Posterior vena cava (tissue), 2 donors: ENCODE measurements around the gene ZGPAT. TPM values are rescaled to one million over a fixed set of nuclear protein-coding genes. Genes with fewer than 3 reads are reported as not detected.
A peak's percentile ranks its signal among the peaks of the same experiment; 100 is the strongest.

Experiments used
- DNase-seq: peaks from one replicate; pipeline ENCODE4 v3.0.0-alpha.2; 2020; ENCODE audit warnings: low spot score
- intact Hi-C, 2 donors: fragments of 100-400 bp; cut with DNase I; formaldehyde crosslinking; loops; one replicate each; pipeline versions ENCODE4 v1.14.1 to v1.14.2; 2022 to 2023
- total RNA-seq, 2 donors: library from RNA; stranded (reverse); fragmentation: NEBNext Ultra II Directional; extraction: Animal tissue kit (Norgen Biotek cat#: 25700); gene quantifications; one replicate each; pipeline ENCODE4 v1.2.1, GENCODE V29; 2021
- donor health status: DM: yes; HTN: yes; CAD: no.
- donor health status: DM: yes; HTN: yes; CAD: no.

ZGPAT gene
- total RNA-seq, 2 donors from 2014 or later, result 15.1 to 15.2 TPM

DNA sequence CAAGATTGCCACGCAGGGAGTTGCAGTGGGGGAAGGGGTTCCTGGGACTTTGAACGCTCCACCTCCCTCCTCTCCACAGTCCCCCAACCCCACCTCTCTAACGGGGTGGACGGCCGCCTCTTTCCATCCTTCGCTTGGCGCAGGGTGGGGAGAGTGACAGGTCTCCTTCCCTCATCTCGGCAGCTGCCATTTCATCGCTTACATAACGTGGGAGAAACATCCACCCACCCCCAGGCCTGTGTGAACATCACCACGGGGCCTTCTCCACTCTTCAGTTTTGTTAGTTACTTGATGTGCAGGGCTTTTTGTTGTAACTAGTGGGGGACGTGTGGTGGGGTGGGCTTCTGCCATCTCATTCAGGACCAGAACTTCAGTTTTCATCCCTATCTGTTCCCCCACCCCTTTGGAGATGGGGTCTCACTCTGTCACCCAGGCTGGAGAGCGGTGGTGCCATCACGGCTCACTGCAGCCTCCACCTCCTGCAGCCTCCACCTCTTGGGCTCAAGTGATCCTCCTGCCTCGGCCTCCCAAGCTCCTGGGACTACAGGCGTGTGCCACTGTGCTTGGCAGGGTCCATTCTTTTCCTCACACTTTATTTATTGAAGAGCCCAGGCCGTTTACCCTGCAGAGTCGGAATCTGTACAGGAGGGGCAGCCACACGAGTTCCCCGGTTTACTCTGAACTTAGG, 32.0 kb upstream of the ZGPAT start:
- intact Hi-C loops, result no loop called here
- DNase-seq, result no peak

DNA sequence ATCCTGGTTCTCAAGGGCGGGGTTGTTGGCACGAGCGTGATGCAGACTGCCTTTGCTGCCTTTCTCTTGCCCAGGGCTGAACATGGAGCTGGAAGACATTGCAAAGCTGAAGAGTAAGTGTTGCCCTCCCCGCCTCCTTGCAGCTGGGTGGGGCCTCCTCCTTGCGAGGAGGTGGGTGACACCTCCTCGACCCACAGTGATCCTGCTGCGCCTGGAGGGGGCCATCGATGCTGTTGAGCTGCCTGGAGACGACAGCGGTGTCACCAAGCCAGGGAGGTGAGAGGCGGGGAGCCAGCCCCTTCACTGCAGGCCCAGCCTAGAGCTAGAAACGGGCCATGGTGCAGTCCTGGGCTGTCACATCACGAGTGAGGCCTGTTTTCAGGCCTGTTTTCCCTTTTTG, 29.8 kb upstream of the ZGPAT start:
- DNase-seq, result no peak
- intact Hi-C loops, result loop anchor here in 1 of 2 donors (1.0 kb wide), 1 partner anchor 21 kb away; no protein-coding TSS in a partner anchor

DNA sequence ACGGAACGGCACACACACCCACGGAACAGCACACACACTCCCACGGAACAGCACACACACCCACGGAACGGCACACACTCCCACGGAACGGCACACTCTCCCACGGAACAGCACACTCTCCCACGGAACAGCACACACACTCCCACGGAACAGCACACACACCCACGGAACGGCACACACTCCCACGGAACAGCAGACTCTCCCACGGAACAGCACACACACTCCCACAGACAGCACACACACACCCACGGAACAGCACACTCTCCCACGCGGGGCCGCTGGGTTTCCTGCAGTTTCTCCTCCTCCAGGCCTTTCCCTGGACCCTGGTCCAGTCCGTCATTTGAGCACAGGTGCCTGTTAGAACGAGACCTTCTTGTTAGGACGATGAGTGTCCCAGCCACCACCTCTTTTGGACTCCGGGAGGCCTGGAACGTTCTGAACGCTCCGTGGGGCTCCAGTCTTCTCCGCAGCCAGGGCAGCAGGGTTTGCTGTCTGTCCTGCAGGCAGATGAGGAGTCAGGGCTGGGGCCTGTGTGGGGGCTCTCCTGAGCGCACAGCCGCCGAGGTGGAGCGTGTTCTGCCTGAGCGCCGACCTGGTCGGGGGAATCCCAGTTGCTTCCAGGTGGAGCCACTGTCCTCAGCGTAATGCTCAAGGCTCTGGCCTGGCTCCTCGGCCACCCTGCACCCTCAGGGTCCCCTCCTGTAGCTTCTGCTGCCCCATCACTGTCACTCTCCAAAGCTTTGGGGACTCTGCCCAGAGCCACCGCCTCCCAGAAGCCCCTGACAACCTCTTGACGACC, 29.0 kb upstream of the ZGPAT start:
- no peak for DNase-seq
- intact Hi-C loops, result loop anchor here in 1 of 2 donors (1.0 kb wide), 1 partner anchor 22 kb away; no protein-coding TSS in a partner anchor

DNA sequence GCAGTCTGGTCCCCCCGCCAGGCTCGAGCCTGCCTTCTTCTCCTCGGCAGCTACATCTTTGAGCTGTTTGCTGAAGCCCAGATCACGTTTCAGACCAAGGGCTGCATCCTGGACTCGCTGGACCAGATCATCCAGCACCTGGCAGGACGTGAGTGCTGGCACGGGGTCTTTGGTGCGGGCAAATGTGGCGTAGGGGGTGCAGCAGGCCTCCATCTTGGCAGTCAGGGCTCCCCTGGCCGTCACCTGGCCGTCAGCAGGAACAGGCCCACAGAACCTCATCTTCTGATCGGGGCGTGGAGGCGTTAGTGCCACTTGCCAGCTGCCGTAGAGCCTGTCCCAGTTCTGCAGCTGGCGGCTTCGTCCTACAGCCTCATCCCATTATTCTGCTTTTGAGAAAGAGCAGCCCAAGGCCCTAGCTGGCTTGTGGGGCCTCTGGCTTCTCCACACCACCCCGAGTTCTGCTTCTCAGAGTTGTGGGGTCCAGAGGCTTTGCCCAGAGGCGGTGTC, 28.0 kb upstream of the ZGPAT start:
- intact Hi-C loops, result no loop called here
- DNase-seq, result no peak

DNA sequence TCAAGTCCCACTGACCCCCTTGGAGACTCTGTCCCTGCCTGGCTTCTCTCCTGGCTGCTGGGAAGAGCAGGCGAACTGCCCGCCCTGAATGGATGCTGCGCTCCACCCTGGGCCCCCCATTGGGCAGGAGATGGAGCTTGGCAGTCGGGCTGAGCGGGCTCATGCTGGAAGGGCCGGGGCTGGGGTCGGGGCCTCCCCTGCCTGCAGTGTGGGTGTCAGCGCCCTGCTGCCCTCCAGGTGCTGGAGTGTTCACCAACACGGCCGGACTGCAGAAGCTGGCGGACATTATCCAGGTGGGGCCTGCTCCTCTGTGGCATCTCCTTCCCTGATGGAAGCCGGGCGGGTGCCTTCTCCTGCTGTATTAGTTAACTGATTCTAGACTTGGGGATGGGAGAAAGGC, 27.4 kb upstream of the ZGPAT start:
- DNase-seq, result no peak
- intact Hi-C loops, result no loop called here

DNA sequence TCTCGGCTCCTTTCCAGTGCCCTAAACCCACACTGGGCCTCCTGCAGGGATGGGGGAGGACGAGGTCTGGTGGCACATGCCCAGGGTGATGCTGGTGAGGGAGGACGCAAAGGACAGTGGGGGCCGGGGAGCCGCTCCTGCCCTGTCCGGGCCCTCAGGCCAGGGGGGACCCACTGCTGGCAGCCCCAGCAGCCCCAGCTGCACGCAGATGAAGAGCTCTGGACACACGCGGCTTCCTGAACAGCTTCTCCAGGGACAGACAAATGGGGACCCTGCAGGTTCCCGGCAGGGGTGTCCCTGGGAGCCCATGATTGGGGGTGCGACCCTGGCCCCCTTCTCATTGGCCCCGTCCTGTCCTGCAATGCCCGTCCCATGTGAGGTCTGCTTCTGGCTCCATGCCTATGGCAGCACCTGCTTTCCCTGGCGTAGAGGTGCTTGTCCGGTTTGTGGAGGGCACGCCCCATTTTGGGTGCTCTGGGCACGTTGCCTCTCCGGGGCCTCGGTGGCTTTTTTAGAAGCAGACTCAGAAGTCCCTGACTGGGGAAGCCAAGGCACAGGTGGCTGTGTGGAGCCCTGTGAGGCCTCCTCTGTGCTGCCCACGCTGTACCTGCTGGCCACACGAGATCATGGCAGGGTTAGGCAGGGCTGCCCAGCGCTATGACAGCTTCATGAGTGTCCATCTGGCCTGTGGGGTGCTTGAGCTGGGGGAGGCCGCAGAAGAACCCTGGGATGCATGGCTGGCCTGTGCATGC, 26.8 kb upstream of the ZGPAT start:
- DNase-seq, result peak; percentile 83

DNA sequence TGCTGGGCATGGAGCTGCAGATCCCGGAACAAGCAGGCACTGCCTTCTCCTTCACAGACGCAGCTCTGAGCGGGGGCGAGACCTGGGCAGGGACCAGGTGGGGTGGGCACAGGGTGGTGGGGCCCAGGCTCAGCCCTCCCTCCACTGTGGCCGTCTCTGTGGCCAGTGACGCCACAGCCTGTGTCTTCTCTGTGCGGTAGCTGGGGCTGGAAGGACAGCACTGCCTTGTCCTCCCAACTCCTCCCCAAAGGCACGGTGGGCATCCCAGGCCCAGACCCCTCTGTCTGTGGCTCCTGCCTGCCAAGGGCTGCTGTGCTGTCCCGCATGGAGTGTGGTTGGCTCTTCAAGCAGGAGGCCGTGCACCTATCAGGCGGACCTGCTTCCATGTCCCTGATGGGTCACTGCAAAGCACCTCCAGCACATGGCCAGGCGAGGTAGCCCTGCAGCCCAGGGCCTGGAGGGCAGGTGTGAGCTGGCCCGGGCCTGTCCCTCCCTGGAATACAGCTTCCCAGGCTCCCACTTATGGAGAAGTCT, 26.2 kb upstream of the ZGPAT start:
- no peak for DNase-seq
- intact Hi-C loops, result no loop called here

More for the DNA sequence above, 26.8 kb upstream of the ZGPAT start:
- intact Hi-C loops, result no loop called here

DNA sequence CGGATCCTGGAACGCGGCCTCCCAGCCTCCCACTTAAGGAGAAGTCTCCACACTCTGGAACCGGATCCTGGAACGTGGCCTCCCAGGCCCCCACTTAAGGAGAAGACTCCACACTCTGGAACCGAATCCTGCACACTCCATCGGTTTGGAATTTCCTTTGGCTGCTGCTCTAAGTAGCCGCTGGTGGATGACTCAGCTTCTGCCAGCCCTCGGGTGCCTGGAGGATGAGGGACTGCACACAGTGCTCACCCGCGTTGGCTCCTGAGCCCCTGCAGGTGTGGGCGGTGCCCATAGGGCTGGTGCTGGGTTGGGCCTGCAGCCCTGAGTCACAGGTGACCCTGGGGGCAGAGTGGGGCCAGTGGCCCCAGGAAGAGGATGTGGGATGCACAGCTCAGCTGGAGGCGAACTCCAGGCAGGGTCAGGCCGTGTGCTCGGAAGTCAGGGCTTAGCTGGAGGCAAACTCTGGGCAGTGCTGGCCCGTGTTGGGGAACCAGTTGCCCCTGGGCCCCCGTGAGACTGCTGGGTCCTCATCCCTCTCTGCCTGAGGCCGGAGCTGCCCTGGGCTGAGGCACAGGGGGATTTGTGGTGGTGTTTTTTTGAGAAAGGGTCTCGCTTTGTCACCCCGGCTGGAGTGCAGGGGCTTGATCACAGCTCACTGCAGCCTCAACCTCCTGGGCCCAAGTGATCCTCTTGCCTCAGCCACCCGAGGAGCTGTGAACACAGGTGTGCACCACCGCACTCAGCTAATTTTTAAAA, 25.3 kb upstream of the ZGPAT start:
- peak; percentile 94 for DNase-seq
- intact Hi-C loops, result no loop called here

DNA sequence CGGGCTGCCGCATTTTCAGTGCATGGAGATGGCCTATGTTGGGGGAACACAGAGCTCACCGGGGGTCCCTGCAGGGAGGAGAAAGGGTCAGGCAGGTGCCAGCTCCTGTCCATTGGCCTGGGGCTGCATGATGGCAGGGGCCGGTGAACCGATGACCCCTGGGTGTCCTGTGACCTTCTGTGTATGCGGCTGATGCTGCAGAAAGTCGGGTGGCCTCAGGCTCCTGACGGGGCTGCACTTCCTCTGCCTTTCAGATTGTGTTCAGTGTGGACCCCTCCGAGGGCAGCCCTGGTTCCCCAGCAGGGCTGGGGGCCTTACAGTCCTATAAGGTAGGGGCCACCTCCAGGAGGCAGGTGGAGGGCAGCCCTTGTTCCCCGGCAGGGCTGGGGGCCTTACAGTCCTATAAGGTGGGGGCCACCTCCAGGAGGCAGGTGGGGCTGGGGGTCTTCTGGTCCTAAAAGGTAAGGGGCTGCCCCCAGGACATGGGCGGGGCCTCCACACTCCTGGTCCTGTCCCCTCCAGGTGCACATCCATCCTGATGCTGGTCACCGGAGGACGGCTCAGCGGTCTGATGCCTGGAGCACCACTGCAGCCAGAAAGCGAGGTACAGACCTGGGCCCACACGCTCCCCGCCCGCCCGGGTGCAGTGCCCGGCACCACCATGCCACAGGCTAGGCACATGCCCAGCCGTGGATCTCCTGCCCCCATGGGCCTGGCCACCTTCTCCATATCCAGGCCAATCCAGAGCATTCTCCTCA, 22.4 kb upstream of the ZGPAT start:
- intact Hi-C loops, result loop anchor here in 1 of 2 donors (1.0 kb wide), 1 partner anchor 49 kb away; no protein-coding TSS in a partner anchor
- DNase-seq, result no peak

DNA sequence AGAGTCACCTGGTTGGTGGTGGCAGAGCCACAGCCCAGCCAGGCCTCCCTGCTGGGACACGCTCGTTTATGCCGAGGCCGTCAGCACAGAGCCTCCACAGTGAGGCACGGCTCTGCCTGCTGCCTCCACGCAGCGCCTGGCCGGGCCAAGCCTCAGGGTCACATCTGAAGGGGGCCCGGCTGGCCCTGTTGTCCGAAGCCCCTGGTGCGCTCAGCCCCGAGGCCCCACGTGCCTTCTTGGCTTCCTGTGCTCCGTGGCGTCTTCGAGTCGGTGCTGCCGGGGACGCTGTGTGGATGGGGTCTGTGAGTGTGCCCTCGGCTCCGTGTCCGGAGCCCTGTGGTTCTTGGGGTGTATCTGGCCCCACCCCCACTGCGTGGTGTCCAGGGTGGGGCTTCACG, 21.7 kb upstream of the ZGPAT start:
- DNase-seq, result no peak
- intact Hi-C loops, result no loop called here

DNA sequence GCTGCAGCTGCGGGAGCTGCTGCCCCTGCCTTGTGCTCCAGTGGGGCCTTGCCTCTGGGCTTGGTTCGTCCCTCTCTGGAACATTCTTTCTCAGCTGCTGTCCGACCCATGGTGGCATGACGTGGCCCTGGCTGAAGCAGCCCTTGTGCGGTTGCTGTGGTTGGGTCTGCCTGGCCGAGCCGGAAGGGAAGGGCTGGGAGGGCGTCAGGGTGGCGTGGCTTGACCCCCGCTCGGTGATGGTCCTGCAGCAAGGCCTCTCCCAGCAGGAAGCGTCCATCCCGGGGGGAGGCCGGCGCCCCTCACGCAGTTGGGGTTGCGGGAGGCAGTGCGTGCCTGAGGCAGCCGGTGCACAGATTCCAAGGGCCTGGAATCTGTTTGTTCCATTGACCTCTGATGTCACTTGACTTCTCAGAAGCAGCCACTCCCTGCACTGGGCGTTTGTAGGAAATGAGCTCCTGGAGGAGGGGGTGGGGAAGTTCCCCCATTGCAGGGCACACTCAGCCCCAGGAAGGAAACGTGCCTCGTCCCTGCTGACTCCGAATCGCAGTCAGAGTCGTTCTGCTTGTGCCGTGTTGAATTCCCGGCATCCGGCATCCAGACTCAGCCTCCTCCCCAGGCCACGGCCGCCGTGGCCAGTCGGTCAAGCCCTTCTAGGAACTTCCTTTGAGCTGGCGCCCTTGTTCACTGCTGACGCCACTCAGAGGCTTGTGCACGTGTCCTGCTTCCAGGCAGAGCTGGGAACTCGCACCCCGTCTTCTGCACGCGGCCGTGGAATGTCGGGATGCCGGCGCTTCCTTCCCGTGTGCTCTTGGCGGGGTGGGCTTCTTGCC, 21.1 kb upstream of the ZGPAT start:
- peak; percentile 97 for DNase-seq
- intact Hi-C loops, result no loop called here

DNA sequence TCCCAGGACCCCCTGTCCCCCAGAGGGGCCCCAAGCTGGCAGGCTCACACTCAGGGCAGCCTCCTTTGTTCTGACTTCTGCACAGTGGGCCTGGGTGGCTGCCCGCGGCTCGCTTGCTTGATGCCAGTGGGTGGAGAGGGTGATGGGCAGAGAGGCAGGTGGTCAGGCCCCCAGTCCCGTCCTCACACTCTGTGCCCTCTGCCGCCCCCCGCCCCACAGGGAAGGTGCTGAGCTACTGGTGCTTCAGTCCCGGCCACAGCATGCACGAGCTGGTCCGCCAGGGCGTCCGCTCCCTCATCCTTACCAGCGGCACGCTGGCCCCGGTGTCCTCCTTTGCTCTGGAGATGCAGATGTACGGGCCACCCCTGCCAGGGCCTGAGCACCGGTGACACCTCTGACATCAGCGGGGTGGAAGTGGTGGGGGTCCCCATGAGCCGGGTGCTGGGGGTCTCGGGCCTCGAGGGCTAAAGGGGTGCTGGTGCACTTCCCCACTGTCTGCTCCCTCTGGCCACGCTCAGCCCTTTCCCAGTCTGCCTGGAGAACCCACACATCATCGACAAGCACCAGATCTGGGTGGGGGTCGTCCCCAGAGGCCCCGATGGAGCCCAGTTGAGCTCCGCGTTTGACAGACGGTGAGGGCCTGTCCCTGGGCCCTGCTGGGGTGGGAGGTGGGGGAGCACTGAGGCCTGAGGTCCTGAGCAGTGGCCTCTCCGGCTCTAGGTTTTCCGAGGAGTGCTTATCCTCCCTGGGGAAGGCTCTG, 20.2 kb upstream of the ZGPAT start:
- DNase-seq, result peak; percentile 82

DNA sequence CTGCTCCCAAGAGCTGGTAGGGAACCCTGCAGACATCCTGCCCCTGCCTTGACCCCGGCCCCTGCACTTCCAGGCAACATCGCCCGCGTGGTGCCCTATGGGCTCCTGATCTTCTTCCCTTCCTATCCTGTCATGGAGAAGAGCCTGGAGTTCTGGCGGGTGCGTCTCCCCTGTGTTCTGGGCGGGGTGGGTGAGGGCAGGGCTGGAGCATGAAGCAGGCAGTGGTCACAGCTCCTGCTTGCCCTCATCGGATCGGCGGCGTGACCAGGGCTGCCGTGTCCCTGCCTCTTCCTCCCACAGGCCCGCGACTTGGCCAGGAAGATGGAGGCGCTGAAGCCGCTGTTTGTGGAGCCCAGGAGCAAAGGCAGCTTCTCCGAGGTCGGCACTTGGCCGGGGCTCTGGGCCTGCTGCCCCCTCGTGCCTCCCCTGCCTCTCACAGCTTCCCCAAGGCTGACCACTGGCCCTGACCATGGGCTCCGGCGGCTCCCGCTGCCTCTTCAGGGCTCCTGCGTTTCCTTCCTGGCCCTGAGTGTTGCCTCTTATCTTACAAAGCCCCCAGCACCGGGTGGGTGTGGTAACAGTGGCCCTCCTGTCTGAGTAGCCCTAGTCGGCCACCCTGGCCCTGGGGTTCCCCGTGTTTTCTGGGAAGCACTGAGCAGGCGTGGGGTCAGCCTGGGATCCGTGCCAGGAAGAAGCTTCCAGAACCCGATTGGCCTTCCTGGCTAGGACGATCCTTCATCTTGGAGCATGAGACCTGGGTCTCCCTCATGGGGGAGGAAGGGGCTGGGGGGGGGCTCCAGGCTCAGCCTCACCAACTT, 19.4 kb upstream of the ZGPAT start:
- intact Hi-C loops, result no loop called here
- DNase-seq, result peak; percentile 86

More for the DNA sequence above, 20.2 kb upstream of the ZGPAT start:
- intact Hi-C loops, result no loop called here

DNA sequence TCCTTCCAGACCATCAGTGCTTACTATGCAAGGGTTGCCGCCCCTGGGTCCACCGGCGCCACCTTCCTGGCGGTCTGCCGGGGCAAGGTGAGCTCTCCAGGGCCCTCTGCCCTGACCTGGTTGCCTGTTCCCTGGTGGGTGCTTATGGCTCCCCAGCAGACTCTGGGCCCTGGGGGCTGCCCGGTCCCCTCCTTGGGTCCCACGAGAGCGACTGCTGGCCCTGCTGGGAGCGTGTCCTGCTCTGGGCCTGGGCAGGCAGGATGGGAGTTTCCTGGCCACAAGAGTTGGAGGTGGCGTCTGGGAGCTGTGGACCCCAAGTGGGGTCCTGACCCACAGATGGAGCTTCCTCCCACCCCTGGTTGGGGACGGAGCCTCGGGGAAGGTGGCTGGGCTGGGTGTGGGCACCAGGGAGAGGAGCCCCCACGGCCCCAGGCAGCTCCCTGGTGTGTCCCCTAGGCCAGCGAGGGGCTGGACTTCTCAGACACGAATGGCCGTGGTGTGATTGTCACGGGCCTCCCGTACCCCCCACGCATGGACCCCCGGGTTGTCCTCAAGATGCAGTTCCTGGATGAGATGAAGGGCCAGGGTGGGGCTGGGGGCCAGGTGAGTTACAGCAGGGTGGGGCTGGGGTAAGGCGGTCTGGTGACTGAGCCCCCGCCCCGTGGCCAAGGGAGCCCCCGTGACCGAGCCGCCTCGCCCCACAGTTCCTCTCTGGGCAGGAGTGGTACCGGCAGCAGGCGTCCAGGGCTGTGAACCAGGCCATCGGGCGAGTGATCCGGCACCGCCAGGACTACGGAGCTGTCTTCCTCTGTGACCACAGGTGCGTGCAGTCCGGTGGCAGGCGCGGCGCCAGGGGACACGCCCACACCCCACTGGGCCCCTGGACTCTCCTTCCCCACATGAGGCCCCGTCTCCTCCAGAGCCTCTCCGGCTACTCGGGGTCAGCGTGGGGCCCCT, 18.5 kb upstream of the ZGPAT start:
- intact Hi-C loops, result no loop called here
- peak; percentile 80 for DNase-seq
